GM21447 (cell line): ENCODE measurements around the gene COL27A1.

ENCODE experiments used
- ATAC-seq: cut with Tn5 transposase; IDR thresholded peaks from one replicate; pipeline ENCODE4 v1.9.1; 2021; ENCODE audit not compliant: unreplicated experiment

COL27A1 gene

DNA sequence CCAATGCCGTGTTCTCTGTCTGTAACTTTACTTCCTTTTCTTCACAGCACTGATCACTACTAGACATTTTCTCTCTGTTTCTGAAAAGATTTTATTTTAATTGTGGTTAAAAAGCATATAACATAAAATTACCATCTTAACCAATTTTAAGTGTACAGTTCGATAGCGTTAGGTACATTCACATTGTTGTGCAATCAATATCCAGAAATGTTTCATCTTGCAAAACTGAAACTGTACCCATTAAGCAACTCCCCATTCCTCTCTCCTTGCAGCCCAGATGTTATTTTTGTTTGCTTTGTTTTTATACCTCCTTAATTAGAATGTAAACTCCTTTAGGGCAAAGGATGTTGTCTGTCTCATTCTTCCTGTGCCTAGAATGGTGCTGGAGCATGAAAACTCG is 47.5 kb downstream of the COL27A1 start:
- ATAC-seq, result no peak

DNA sequence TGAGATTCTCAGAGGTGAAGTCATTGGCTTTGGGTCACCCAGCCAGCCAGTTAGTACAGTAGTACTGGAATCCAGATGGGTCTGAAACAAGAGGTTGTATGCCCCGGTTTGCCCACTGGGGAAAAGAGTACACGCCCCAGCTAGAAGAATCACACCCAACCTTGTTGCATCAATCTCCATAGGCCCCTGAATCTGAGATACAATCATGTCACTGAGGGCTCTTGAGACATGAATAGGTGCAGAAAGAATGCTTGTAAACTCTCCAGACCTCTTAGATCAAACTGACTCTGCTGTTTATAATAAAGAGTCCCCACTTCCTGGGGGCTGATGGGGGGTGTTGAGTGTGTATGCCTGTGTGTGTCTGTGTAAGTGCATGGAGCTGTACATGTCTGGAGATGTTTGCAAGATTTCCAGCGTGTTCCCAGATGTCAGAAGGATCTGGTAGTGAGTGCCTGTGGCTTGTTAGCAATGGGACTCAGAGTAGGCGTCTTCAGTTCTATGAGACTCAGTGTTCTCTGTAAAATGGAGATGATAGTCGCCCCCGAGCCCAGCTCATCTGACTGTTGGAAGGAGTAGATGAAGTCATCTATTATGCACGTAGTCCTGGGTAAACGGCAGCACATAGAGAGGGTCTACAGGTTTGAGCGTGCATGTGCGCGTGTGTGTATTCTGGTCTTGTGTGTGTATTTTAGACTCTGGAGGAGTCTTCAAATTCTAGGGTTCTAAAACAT is 48.2 kb downstream of the COL27A1 start:
- ATAC-seq, result no peak

DNA sequence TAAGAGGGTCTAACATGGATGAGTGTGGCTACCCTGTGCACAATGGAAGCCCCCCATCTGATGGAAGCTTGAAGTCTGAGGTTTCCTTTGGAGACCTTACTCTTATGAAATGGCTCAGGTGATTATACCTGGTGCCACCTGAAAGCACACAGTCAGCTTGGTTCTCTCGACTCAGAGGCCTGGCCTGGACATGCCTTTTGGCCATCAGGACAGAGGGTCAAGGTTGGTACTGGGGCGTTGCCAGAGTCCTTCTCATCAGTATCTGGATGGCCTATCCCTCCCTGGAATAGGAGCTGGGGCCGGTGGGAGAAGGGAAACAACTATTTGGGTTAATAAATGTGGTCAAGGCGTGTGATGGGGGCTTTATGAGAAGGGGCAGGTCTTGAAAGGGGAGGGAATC is 48.9 kb downstream of the COL27A1 start:
- ATAC-seq, result no peak

- no peak for ATAC-seq
Measured at GRCh38 chr9:114205171-114206015, 50.1 kb downstream of the COL27A1 start.

DNA sequence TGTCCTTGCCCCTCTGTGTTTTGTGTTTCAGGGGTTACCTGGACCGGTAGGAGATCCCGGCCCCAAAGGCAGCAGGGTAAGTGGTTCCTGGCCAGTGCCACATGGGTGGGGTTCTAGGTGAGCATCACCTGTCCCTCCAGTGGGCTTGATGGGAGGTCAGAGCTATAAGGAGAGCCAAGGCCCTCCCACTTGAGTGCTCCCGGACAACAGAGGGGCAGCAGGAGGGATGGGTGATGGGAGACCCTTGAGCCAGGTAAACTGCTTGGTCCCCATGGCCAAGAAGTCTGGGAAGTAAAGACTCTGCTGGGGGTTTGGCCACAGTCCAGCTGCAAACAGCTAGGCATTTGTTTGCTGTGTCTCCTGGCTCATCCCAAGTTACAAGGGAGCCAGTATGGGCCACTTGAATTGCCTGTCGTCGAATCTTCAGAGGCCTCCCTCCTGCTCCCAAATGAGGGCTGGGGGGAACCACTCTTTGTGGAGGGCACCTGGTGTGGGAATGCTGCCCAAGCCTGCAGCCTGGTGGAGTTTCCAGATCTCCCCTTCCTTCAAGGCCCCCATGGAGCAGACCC is 51.0 kb downstream of the COL27A1 start:
- no peak for ATAC-seq

GRCh38 chr9:114207034-114207810 is 51.9 kb downstream of the COL27A1 start:
- no peak for ATAC-seq

- no peak for ATAC-seq
Measured at GRCh38 chr9:114207845-114208244, 52.5 kb downstream of the COL27A1 start.

GRCh38 chr9:114209151-114209550 is 53.8 kb downstream of the COL27A1 start:
- no peak for ATAC-seq

DNA sequence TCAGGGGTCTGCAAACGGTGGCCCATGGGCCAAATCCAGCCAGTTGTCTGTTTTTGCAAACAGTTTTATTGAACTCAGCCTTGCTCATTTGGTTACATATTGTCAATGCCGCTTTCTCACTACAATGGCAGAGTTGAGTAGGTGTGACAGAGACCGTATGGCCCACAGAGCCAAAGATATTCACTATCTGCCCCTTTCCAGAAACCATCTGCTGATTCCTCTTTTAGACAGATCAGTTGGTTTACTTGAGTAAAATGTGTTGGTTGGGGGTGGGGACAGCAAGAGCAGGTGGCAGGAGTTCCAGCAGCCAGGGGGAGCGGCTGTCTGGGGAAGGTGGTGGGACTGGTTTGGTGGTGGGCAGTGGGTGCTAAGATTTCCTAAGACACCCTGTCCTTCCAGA is 54.8 kb downstream of the COL27A1 start:
- ATAC-seq, result no peak

DNA sequence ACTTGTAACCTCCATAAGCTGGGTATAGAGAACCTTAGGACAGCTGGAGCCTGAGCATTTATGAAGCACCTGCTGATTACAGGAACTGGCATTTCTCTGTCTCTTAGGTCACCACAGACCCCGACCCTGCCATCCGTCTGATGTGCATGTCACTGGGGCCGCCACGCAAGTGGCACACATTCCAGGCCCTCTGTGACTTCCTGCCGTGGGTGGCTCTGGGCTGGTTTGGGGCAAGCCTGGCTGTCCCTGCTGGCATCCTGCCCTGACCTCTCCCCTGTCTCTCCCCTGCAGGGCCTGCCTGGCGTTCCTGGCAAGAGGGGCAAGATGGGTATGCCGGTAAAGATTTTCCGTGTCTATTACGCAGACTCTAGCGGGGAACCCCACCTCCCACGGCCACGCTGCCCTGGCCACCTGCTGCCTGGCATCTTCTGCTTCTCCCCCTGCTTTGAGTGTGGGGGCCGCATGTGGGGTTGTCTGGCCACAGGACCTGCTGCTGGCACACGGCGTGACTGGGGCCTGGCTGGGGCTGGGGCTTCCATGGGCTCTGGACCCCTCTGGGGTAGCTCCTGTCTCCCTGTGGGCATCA is 55.4 kb downstream of the COL27A1 start:
- no peak for ATAC-seq

- no peak for ATAC-seq
Measured at GRCh38 chr9:114212826-114213225, 57.5 kb downstream of the COL27A1 start.

GRCh38 chr9:114213566-114213965 is 58.2 kb downstream of the COL27A1 start:
- ATAC-seq, result no peak

DNA sequence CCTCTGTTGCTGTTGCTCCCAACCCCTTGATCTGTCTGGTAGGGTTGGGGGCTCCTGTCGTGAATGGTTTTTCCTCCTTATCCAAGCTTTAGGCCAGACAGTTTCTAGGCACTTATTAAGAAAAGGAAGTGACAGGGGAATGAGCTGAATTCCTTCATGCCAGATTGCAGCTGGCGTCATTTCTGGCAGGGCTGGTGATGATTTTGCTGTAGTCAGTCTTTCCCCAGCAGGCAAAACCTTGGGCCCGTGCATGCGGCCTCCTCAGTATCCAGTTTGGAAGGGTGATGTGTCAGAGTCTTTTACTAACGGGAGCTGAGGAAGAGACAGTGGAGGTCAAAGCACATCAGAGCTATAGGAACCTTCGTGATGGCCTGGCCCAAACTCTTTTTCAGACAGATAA is 58.8 kb downstream of the COL27A1 start:
- no peak for ATAC-seq

DNA sequence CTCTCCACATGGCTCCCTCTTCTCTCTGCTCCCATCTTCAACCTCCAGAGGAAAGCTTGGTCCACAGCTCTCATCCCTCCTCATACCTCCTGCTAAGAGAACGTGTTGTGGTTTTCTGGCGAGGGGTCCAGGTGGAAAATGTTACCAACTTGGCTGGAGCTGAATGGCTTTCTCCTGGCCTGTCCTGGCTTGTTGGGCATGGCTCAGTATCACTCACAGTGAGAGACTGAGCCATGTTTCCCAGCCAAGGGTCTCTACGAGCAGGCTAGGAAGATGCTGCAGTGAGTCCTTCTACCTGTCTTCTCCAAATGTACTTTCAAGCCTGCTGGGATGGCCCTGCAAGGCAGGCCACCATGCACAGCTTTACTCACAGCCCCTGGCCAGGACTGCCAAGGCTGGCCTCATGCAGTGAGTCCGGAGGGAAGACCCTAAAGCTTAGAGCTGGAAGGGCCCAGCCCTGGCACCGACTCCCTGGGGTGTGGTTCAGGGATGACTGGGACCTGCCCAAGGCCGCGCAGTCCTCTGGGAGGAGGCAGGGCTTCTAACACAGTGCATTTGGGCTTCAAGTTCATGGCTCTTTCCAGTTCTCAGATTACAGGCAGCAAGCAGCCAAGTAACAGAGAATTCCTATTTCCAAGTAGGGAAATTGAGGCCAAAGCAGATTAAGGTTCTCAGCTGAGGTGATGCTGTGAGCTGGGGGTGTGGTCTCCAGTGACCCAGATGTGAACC is 59.5 kb downstream of the COL27A1 start:
- no peak for ATAC-seq

- ATAC-seq, result no peak
Measured at GRCh38 chr9:114216081-114216480, 60.7 kb downstream of the COL27A1 start.

GRCh38 chr9:114216976-114217375 is 61.6 kb downstream of the COL27A1 start:
- ATAC-seq, result no peak

GRCh38 chr9:114218264-114219120 is 63.2 kb downstream of the COL27A1 start:
- ATAC-seq, result no peak

DNA sequence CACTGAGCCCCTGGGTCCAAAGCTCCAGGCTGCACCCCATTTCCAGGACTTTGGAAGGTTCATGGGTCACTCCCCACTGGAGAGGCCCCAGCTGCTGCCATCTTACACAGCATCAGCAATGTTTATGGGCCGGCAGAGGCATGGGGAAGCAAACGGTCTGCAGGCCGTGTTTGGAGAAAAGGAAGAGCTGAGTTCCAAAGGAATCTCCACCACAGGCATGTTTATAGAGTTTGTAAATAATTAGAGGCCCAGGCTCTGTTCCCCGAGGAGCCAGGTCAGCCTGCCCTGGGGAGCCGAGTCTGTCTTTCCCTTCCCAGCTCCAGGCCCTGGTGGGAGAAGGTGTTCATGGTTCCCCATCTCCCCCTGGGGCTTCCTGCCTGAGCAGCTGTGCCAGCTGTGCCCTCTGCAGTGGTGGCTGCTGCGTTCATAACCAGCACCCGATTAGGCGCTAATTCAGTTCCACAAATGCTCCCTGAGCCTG is 64.8 kb downstream of the COL27A1 start:
- no peak for ATAC-seq
